ENCODE measurements around the gene MEGF6. TPM values are rescaled to one million over a fixed set of nuclear protein-coding genes. Genes with fewer than 3 reads are reported as not detected.

The MEGF6 gene
- total and polyA plus RNA-seq, 8 donors, result 40.6 to 108 (median 51.5) TPM

DNA sequence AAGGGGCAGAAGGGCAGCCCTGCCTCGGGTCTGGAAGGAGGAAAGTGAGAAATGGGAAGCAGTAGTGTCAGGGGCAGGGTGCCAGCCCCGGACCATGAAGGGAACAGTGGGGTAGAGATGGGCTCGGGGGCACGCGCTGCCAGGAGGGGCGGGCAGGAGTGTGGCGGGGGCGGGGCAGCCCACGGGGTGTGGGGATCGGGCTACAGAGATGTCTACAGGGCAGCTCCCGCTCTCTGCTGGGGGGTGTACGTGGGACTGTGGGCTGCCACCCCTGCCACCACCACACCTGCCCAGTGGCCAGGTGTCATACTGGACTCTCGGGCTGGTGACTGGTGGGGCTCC lies 149.4 kb downstream of the MEGF6 start:
- DNase-seq, result peak in 1 of 4 donors; percentile 53

DNA sequence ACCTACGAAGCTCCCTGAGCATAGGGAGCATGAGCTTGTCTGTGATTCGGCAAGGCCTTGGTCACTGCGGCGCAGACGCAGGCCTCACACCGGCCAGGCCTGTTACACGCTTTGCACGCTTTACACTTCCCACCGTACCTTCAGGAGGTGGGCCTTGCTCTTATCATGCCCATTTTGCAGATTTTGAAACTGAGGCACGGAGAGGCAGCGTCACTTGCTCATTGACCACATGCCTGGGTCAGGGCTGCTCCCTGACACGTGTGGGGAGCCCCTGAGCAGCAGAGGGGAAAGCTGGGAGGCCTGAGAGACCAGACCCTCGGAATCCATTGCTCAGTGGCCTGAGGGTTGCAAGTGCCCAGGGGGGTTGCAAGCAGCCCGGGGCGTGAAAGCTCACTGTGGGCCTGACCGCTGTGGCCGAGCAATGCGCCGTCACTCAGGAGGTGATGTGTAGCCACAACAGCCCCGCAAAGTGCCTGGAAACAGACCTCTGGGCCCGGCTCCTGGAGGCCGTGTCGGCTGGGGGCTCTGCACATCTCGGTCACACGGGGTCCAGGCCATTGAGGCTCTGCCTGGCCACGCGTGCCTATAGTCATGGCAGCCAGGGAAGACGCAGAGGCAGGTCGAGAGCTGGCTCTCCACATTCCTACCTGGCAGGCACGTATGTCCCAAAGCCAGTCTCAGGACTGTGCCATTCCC lies 149.9 kb downstream of the MEGF6 start:
- Histone ChIP-seq H3K9me3 (no peaks in the 10 kb centered on the region), H3K27me3 (no peaks in the 10 kb centered on the region), H3K4me1 (no peaks in the 10 kb centered on the region), H3K4me3 (no peak overlapping the region), H3K36me3 (no peaks in the 10 kb centered on the region), H3K27ac (no peak overlapping the region)
- peak in 1 of 4 donors; percentile 69 for DNase-seq
- ATAC-seq, result no peak
- intact Hi-C loops (cut with DNase I), result no loop called here
- TF ChIP-seq, protein P1, sequence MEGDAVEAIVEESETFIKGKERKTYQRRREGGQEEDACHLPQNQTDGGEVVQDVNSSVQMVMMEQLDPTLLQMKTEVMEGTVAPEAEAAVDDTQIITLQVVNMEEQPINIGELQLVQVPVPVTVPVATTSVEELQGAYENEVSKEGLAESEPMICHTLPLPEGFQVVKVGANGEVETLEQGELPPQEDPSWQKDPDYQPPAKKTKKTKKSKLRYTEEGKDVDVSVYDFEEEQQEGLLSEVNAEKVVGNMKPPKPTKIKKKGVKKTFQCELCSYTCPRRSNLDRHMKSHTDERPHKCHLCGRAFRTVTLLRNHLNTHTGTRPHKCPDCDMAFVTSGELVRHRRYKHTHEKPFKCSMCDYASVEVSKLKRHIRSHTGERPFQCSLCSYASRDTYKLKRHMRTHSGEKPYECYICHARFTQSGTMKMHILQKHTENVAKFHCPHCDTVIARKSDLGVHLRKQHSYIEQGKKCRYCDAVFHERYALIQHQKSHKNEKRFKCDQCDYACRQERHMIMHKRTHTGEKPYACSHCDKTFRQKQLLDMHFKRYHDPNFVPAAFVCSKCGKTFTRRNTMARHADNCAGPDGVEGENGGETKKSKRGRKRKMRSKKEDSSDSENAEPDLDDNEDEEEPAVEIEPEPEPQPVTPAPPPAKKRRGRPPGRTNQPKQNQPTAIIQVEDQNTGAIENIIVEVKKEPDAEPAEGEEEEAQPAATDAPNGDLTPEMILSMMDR (IDR thresholded peaks at IDR 0.05), result no peak

More for the DNA sequence above, 149.4 kb downstream of the MEGF6 start:
- TF ChIP-seq, protein P1 (IDR thresholded peaks at IDR 0.05), result no peak
- Histone ChIP-seq H3K36me3 (no peaks in the 10 kb centered on the region), H3K9me3 (no peaks in the 10 kb centered on the region), H3K27ac (no peak overlapping the region), H3K4me3 (no peak overlapping the region), H3K27me3 (no peaks in the 10 kb centered on the region), H3K4me1 (no peaks in the 10 kb centered on the region)
- intact Hi-C loops (cut with DNase I), result no loop called here
- no peak for ATAC-seq

DNA sequence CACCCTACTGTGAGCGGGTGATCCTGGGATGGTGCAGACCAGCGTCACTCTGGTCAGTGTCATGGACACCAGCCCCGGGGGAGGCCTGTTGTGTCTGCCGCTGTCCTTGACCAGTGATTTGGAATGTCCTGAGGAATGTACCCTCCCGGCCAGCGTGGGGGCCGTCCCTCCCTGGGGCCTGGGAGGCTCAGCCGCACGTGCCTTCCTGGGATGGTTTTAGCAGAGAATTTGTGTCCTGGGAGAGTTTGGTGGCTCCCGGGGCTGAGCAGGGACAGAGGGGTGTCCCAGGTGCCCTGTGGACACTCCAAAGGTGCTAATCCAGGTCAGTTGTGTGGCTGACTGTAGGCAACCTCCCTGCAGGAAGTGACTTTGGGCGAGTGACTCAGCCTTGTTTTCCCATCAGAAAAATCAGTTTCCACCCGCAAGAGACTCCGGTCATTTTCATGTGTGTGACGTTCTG lies 150.6 kb downstream of the MEGF6 start:
- no peak overlapping the region for H3K4me3 ChIP-seq
- ATAC-seq (no peak), DNase-seq (peak in 1 of 4 donors; percentile 70)
- H3K36me3 ChIP-seq, result no peaks in the 10 kb centered on the region
- no peaks in the 10 kb centered on the region for H3K9me3 ChIP-seq
- H3K4me1 ChIP-seq, result peaks cover 0 to under 1% of the 10 kb centered on the region in 2 donors
- TF ChIP-seq, protein P1 (IDR thresholded peaks at IDR 0.05), result no peak
- H3K27ac ChIP-seq, result no peak overlapping the region
- intact Hi-C loops (cut with DNase I), result no loop called here
- H3K27me3 ChIP-seq, result peaks cover 0 to 5% of the 10 kb centered on the region in 2 donors

DNA sequence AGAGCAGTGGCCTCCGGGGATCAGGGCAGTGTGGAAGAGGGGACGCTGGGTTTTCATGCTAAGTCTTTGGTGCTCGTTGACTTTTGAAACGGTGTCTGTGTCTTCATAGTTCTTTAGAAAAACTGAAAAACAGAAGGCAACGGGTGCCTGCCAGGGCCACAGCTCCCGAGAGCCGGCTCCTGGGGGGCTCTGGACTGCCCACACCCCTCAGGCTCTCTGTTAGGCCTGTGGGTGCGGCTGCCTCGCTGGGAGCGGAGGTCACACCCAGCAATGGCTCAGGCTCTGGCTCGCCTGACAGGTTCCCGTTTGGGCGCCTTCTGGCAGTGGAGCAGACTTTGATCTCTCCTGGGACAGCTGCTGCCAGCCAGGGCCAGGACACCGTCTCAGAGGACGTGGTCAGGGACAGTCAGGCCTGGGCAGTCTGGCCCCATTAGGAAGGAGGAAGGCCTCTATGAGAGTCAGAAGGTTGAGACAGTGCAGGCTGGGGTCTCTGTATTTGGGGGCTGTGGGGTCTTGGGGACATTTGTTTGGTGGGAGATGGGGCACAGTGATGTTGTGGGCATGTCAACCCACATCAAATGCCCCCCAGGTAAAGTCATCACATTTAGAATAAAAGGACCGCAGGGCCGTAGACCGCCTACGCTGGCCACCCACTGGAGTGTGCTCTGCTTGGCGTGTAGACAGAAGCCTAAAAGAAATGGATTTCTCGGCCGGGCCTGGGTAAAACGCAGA lies 151.2 kb downstream of the MEGF6 start:
- no peak overlapping the region for H3K4me3 ChIP-seq
- no peak overlapping the region for H3K27ac ChIP-seq
- ATAC-seq, result no peak
- peaks cover 0 to 11% of the 10 kb centered on the region in 2 donors for H3K27me3 ChIP-seq
- no peaks in the 10 kb centered on the region for H3K36me3 ChIP-seq
- intact Hi-C loops (cut with DNase I), result no loop called here
- peak in 1 of 4 donors; percentile 63 for DNase-seq
- no peaks in the 10 kb centered on the region for H3K9me3 ChIP-seq
- peaks cover 0 to 6% of the 10 kb centered on the region in 2 donors for H3K4me1 ChIP-seq
- TF ChIP-seq, protein P1 (IDR thresholded peaks at IDR 0.05), result no peak

All from left lung (tissue), 10 donors.